HL-60 (cell line): Measurements from ENCODE around the gene ADAM22.
"Not testable (repeated sequence)": the region's sequence is repeated elsewhere in the genome, so short reads cannot be mapped to it uniquely, and the experiment has no call there.

Experiments
- DNase-seq, 2 experiments: peaks; one replicate each; pipeline ENCODE4 v3.0.0-alpha.2; 2010 to 2020; ENCODE audit warnings: low read depth in 1 of 2, low spot score in 1 of 2
- H3K27ac ChIP-seq: fragments of 250-450 bp; sonication (Bioruptor Pico); replicated peaks from 2 replicates; pipeline ENCODE4 v1.5.1; 2020; ENCODE audit warnings: mild to moderate bottlenecking, moderate library complexity
- H3K27me3 ChIP-seq: fragments of 250-450 bp; sonication (Bioruptor Pico); 2 replicates; pipeline ENCODE4 v1.5.1; 2021; ENCODE audit warnings: mild to moderate bottlenecking, moderate library complexity; ENCODE audit not compliant: insufficient read depth, poor library complexity, severe bottlenecking
- H3K4me3 ChIP-seq: replicated peaks from 2 replicates; pipeline ENCODE4 v1.5.1; 2011; ENCODE audit warnings: mild to moderate bottlenecking, control low read depth, low read length; ENCODE audit not compliant: insufficient read depth
- GABPA ChIP-seq: IDR thresholded peaks from 2 replicates; pipeline ENCODE4 v1.6.1; 2012; ENCODE audit warnings: low read depth
- POLR2AphosphoS5 ChIP-seq: IDR thresholded peaks from 2 replicates; pipeline ENCODE4 v1.6.1; 2012; ENCODE audit warnings: low read depth
- SPI1 ChIP-seq: IDR thresholded peaks from 2 replicates; pipeline ENCODE4 v1.6.1; 2012; ENCODE audit warnings: low read depth, mild to moderate bottlenecking, borderline replicate concordance
- TF ChIP-seq, protein P1 (sequence below): IDR thresholded peaks from one replicate; pipeline ENCODE4 v1.5.1; 2011; ENCODE audit warnings: low read length, control low read depth, inconsistent platforms; ENCODE audit not compliant: insufficient read depth
- TF ChIP-seq, protein P2 (sequence below): IDR thresholded peaks from 2 replicates; pipeline ENCODE4 v1.6.1; 2012; ENCODE audit warnings: low read depth; ENCODE audit not compliant: insufficient replicate concordance

ADAM22 gene

DNA sequence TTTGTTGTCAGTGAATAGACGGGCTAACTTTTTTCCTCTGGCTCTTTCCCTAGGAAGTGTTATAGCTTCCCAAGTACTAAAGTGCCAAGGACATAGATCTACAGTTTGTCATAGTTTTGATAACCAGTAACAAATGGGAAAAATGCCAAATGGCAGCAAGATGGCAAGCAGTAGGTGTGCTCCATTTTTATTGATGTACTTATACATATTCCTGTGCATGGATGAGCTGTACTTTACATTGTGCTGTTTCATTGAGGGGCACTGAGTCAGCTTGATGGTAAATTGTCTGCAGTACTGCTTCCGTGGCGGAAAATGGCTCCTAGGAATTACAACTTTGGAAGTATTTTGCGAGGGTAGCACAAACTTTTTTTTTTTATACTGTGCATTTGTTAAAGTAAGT is 7.1 kb downstream of the ADAM22 start:
- TF ChIP-seq, protein P1, sequence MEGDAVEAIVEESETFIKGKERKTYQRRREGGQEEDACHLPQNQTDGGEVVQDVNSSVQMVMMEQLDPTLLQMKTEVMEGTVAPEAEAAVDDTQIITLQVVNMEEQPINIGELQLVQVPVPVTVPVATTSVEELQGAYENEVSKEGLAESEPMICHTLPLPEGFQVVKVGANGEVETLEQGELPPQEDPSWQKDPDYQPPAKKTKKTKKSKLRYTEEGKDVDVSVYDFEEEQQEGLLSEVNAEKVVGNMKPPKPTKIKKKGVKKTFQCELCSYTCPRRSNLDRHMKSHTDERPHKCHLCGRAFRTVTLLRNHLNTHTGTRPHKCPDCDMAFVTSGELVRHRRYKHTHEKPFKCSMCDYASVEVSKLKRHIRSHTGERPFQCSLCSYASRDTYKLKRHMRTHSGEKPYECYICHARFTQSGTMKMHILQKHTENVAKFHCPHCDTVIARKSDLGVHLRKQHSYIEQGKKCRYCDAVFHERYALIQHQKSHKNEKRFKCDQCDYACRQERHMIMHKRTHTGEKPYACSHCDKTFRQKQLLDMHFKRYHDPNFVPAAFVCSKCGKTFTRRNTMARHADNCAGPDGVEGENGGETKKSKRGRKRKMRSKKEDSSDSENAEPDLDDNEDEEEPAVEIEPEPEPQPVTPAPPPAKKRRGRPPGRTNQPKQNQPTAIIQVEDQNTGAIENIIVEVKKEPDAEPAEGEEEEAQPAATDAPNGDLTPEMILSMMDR, result no peak
- TF ChIP-seq GABPA (no peak), POLR2AphosphoS5 (no peak), SPI1 (no peak)
- TF ChIP-seq, protein P2, sequence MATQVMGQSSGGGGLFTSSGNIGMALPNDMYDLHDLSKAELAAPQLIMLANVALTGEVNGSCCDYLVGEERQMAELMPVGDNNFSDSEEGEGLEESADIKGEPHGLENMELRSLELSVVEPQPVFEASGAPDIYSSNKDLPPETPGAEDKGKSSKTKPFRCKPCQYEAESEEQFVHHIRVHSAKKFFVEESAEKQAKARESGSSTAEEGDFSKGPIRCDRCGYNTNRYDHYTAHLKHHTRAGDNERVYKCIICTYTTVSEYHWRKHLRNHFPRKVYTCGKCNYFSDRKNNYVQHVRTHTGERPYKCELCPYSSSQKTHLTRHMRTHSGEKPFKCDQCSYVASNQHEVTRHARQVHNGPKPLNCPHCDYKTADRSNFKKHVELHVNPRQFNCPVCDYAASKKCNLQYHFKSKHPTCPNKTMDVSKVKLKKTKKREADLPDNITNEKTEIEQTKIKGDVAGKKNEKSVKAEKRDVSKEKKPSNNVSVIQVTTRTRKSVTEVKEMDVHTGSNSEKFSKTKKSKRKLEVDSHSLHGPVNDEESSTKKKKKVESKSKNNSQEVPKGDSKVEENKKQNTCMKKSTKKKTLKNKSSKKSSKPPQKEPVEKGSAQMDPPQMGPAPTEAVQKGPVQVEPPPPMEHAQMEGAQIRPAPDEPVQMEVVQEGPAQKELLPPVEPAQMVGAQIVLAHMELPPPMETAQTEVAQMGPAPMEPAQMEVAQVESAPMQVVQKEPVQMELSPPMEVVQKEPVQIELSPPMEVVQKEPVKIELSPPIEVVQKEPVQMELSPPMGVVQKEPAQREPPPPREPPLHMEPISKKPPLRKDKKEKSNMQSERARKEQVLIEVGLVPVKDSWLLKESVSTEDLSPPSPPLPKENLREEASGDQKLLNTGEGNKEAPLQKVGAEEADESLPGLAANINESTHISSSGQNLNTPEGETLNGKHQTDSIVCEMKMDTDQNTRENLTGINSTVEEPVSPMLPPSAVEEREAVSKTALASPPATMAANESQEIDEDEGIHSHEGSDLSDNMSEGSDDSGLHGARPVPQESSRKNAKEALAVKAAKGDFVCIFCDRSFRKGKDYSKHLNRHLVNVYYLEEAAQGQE, result no peak
- peaks cover 3% of the 10 kb centered on the region for H3K27me3 ChIP-seq
- H3K27ac ChIP-seq, result no peak overlapping the region
- no peak for DNase-seq
- no peak overlapping the region for H3K4me3 ChIP-seq

DNA sequence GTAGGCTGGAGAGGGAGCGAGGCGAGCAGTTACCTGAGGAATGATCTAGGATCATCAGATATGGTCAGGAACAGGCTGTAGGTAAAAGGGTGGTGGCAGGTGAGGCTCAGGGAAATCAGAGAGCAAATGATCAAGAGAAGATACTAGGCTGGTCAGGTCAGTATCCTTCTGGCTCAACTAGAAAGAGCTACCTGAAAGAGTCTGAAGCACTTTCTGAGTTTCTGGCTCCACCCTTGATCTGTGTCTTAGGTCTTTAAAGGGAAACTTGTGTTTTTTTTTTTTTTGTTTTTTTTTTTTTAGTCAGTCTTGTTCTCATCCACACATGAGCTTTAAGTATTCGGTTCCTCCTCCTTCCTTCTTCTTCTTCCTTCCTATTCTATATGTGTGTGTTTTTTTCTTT is 10.5 kb downstream of the ADAM22 start:
- H3K27me3 ChIP-seq, result no peaks in the 10 kb centered on the region
- no peak for DNase-seq
- H3K4me3 ChIP-seq, result no peak overlapping the region
- TF ChIP-seq POLR2AphosphoS5 (no peak), GABPA (no peak), SPI1 (no peak)
- TF ChIP-seq, protein P2, result no peak
- TF ChIP-seq, protein P1, result no peak
- no peak overlapping the region for H3K27ac ChIP-seq

DNA sequence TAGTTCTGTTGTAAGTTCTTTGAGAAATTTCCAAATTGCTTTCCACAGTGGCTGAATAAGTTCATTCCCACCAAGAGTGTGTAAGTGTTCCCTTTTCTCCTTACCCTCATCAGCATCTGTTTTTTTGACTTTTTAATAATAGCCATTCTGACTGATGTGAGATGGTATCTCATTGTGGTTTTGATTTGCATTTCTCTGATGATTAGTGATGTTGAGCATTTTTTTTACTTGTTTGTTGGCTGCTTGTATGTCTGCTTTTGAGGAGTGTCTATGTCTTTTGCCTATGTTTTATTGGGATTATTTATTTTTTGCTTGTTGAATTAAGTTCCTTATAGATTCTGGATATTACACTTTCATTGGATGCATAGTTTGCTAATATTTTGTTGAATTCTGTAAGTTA is 11.9 kb downstream of the ADAM22 start:
- not testable (repeated sequence) for H3K27me3 ChIP-seq, H3K27ac ChIP-seq, DNase-seq, H3K4me3 ChIP-seq

DNA sequence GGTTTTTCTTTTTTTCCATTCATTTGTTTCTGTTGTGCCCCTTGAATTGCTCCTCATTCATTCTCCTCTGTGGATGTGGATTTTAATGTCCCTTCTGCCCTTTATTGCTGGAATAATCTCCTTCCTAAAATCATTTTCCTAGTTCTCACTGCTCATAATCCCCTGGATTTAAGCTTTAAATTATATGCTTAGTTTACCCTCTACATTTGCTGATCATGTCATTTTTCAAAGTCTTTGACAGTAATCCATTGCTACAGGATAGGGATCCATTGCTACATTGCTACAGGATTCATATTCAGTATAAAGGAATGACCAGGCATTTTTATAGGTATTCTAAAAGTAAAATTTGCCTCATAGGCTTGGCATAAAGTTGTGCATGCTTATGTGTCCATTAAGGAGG is 14.3 kb downstream of the ADAM22 start:
- H3K27ac ChIP-seq, result no peak overlapping the region
- no peak for DNase-seq
- no peak overlapping the region for H3K4me3 ChIP-seq
- no peaks in the 10 kb centered on the region for H3K27me3 ChIP-seq
- TF ChIP-seq SPI1 (no peak), POLR2AphosphoS5 (no peak), GABPA (no peak)
- TF ChIP-seq, protein P1, result no peak
- TF ChIP-seq, protein P2, result no peak
